ENCODE data around the gene RNF157.

DNA sequence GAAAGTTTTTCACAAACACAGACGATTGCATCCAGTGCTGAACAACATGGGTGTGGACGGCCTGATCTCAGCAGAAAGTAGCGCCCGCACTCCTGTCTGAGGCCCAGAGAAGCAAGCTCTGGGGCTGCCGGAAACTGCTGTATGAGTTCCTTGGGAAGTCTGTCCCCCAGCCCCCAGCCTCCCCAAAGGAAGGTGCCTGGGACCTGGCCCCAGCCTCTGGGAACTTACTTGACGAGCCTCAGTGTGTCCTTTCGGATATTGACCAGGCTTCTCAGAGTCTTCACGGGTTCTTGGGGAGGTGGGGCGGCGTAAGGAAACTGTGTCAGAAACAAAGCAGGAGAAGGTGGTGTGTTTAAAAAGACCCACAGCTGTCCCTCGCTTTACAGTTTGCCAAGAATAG is 66.8 kb downstream of the RNF157 start:
- TF ChIP-seq, protein P1, sequence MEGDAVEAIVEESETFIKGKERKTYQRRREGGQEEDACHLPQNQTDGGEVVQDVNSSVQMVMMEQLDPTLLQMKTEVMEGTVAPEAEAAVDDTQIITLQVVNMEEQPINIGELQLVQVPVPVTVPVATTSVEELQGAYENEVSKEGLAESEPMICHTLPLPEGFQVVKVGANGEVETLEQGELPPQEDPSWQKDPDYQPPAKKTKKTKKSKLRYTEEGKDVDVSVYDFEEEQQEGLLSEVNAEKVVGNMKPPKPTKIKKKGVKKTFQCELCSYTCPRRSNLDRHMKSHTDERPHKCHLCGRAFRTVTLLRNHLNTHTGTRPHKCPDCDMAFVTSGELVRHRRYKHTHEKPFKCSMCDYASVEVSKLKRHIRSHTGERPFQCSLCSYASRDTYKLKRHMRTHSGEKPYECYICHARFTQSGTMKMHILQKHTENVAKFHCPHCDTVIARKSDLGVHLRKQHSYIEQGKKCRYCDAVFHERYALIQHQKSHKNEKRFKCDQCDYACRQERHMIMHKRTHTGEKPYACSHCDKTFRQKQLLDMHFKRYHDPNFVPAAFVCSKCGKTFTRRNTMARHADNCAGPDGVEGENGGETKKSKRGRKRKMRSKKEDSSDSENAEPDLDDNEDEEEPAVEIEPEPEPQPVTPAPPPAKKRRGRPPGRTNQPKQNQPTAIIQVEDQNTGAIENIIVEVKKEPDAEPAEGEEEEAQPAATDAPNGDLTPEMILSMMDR (IDR thresholded peaks at IDR 0.05): no peak
- no peak for TF ChIP-seq POLR2AphosphoS5 (IDR thresholded peaks at IDR 0.05)
- no peak for TF ChIP-seq EP300 (IDR thresholded peaks at IDR 0.05)
- no peak for TF ChIP-seq POLR2A (IDR thresholded peaks at IDR 0.05)
